ENCODE measurements around the gene COL23A1.

The COL23A1 gene

DNA sequence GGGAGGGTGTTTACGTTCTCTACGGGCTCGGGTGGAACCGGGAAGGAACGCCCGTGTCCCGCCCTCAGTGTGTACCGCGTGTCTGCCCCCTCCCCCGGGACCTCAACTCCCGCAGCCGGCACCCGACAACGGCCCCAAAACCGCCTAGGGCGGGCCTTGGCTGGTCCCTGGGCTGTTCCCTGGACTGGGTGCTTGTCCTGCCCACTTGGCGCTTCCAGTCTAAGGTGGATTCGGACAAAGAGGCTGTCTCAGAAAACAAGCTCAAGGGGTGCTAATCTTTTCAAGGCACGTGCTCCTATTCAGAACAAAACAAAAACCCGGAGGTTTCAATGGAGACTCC lies 37.0 kb upstream of the COL23A1 start:
- TF ChIP-seq, protein P1, sequence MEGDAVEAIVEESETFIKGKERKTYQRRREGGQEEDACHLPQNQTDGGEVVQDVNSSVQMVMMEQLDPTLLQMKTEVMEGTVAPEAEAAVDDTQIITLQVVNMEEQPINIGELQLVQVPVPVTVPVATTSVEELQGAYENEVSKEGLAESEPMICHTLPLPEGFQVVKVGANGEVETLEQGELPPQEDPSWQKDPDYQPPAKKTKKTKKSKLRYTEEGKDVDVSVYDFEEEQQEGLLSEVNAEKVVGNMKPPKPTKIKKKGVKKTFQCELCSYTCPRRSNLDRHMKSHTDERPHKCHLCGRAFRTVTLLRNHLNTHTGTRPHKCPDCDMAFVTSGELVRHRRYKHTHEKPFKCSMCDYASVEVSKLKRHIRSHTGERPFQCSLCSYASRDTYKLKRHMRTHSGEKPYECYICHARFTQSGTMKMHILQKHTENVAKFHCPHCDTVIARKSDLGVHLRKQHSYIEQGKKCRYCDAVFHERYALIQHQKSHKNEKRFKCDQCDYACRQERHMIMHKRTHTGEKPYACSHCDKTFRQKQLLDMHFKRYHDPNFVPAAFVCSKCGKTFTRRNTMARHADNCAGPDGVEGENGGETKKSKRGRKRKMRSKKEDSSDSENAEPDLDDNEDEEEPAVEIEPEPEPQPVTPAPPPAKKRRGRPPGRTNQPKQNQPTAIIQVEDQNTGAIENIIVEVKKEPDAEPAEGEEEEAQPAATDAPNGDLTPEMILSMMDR (IDR thresholded peaks at IDR 0.05), result no peak
- H3K4me3 ChIP-seq, result peak overlapping the region; percentile 73 to 80
- H3K27me3 ChIP-seq, result no peaks in the 10 kb centered on the region
- intact Hi-C loops (cut with DNase I; ENCODE audit: low total_unique reads), result loop anchor here (10.0 kb wide), 1 partner anchor 98 kb away; no protein-coding TSS in a partner anchor
- peaks cover 0 to 35% (median 19%) of the 10 kb centered on the region in 4 donors for H3K4me1 ChIP-seq
- DNase-seq, result no peak
- no peaks in the 10 kb centered on the region for H3K9me3 ChIP-seq
- H3K36me3 ChIP-seq, result peaks cover 9 to 11% (median 10%) of the 10 kb centered on the region in 3 donors
- peak overlapping the region; percentile 89 to 97 for H3K27ac ChIP-seq

DNA sequence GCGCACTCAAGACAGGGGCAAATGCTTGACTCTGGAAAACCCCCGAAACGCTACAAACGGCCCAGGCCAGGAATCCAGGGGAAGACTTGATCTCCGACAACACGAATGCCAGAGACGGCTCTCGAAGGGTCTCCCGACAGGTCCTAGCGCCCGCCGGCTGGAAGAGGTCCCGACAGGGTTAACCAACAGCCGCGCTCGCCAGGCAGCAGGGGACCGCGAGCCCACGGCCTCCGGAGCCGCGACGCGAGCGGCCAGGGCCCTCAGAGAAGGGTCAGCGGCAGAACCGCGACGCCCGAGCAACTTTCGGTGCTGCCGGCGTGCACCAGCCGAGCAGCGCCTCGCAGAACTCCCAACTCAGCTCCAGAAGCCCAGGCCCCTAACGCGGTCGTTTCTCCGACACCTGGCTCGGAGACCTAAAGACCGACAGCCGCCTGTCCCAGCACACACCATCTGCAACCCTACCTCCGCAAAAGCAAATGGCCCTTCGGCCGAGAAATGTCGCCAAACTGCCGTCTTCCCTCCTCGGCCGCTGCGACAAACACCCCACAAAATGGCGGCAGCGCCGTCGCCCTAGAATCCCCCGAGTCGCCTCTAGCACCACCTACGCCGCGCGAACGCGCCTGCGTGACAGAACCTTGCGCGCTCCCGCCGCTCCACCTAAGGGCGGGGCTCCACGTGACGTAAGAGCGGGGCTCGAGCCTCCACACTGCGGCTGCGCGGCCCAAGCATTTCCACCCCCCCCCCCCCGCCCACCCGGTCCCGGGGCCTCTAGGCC lies 36.5 kb upstream of the COL23A1 start, which contains the start of gene CLK4:
TSS of gene CLK4 (minus strand) at position 567 of the 775 bp plus-strand sequence. CDS start 3,634 bp downstream, outside the sequence.
- peak within 1 kb of the TSS; percentile 89 to 97 for H3K27ac ChIP-seq
- peak within 1 kb of the TSS; percentile 73 to 80 for H3K4me3 ChIP-seq
- no peaks in the 10 kb centered on the region for H3K27me3 ChIP-seq
- H3K4me1 ChIP-seq, result peaks cover 0 to 40% (median 20%) of the 10 kb centered on the region in 4 donors
- intact Hi-C loops (cut with DNase I; ENCODE audit: low total_unique reads), result loop anchor here (10.0 kb wide), 1 partner anchor 98 kb away; no protein-coding TSS in a partner anchor
- H3K9me3 ChIP-seq, result no peaks in the 10 kb centered on the region
- H3K36me3 ChIP-seq, result peaks cover 14 to 15% (median 15%) of the 10 kb centered on the region in 3 donors
- DNase-seq, result peak; percentile 95 to 97
- TF ChIP-seq, protein P1 (IDR thresholded peaks at IDR 0.05), result peak in 1 of 2 experiments; percentile 17

GRCh38 chr5:178625679-178626483 lies 35.7 kb upstream of the COL23A1 start:
- Histone ChIP-seq H3K4me1 (peaks cover 0 to 48% (median 20%) of the 10 kb centered on the region in 4 donors), H3K36me3 (peaks cover 17 to 23% (median 22%) of the 10 kb centered on the region in 3 donors), H3K27me3 (no peaks in the 10 kb centered on the region), H3K4me3 (peak overlapping the region; percentile 73 to 80), H3K27ac (peak overlapping the region; percentile 89 to 97), H3K9me3 (no peaks in the 10 kb centered on the region)
- no peak for DNase-seq
- intact Hi-C loops (cut with DNase I; ENCODE audit: low total_unique reads), result loop anchor here (10.0 kb wide), 1 partner anchor 99 kb away; no protein-coding TSS in a partner anchor
- TF ChIP-seq, protein P1 (IDR thresholded peaks at IDR 0.05), result no peak

DNA sequence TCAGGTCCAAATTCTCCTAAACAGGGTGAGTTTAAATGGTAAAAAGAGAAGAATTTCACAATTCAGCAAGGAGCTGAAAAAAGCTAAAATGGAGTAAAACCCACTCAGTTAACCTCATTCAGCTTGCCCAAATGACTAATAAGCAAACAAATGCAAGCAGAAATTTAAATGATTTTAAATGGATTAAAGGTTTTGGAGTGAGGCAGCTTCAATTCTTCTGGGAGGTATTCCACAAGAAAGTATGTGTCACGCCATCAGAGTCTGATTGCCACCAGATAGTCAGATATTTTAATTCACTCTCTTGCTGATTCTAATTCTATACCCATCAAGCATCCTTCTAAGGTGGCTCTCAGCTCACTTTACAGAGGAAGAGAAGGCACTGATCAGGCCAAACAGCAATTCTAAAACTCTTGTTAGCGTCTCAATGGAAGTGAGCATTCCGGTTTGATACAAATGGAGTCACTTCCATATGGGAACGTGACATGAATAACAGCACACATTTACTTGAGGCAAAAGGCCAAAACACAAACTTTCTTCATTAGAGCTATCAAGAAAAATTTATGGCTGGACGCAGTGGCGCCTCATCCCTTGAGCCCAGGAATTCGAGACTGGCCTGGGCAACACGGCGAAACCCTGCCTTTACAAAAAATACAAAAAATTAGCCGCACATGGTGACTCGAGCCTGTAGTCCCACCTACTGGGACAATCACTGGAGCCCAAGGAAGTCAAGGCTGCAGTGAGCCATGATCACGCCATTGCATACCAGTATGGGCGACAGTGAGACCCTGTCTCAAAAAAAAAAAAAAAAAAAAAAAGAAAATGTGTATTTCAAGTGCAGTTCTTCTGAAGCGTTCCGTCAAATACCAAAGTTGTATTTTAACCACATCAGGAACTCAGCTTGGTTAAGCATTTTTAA lies 34.7 kb upstream of the COL23A1 start:
- no peak for DNase-seq
- Histone ChIP-seq H3K4me1 (peaks cover 0 to 58% (median 20%) of the 10 kb centered on the region in 4 donors), H3K27ac (peak overlapping the region; percentile 89 to 97), H3K9me3 (no peaks in the 10 kb centered on the region), H3K4me3 (peak overlapping the region; percentile 73 to 80), H3K27me3 (no peaks in the 10 kb centered on the region), H3K36me3 (peaks cover 27 to 31% (median 27%) of the 10 kb centered on the region in 3 donors)
- intact Hi-C loops (cut with DNase I; ENCODE audit: low total_unique reads), result loop anchor here (10.0 kb wide), 1 partner anchor 100 kb away; no protein-coding TSS in a partner anchor
- TF ChIP-seq, protein P1 (IDR thresholded peaks at IDR 0.05), result no peak

Measured in tibial artery (tissue), 4 donors.